Gastroesophageal sphincter (tissue), 4 donors: Measurements from ENCODE around the gene ARMS2. TPM values are rescaled to one million over a fixed set of nuclear protein-coding genes. Genes with fewer than 3 reads are reported as not detected.

Experiments
- ATAC-seq: fragments of 150-250 bp; one replicate; pipeline ENCODE4 v1.9.1; 2016; ENCODE audit warnings: mild to moderate bottlenecking, moderate library complexity
- H3K27ac ChIP-seq, 4 donors: fragments of 200-600 bp; sonication (generic) in 3 of 4; 1 replicate in 3 of 4; 2 replicates in 1 of 4; pipeline ENCODE4 v1.5.1; 2016 to 2019
- H3K27me3 ChIP-seq: fragments of 200-600 bp; sonication (generic); one replicate; pipeline ENCODE4 v1.5.1; 2019
- H3K36me3 ChIP-seq, 2 donors: fragments of 200-600 bp; sonication (generic); one replicate each; pipeline ENCODE4 v1.5.1; 2019; ENCODE audit warnings: control low read depth in 1 of 2
- H3K4me1 ChIP-seq, 3 donors: fragments of 200-600 bp; sonication (generic); 1 replicate in 2 of 3; 2 replicates in 1 of 3; pipeline ENCODE4 v1.5.1; 2016 to 2019; ENCODE audit warnings: control low read depth in 2 of 3
- H3K4me3 ChIP-seq, 2 donors: fragments of 200-600 bp; sonication (generic); one replicate each; pipeline ENCODE4 v1.5.1; 2019; ENCODE audit warnings: mild to moderate bottlenecking in 1 of 2, moderate library complexity in 1 of 2
- H3K9me3 ChIP-seq, 3 donors: fragments of 200-600 bp; sonication (generic); one replicate each; pipeline ENCODE4 v1.5.1; 2017 to 2019; ENCODE audit warnings: control low read depth in 2 of 3
- EP300 ChIP-seq: sonication (generic); formaldehyde crosslinking; IDR thresholded peaks from one replicate; pipeline ENCODE4 v1.6.1; 2017; ENCODE audit warnings: antibody characterized with exemption, mild to moderate bottlenecking
- POLR2A ChIP-seq, 2 donors: fragments of 450-650 bp; IDR thresholded peaks; one replicate each; pipeline ENCODE4 v1.6.1; 2017; ENCODE audit warnings: antibody characterized with exemption in 2 of 2, mild to moderate bottlenecking in 2 of 2, moderate library complexity in 1 of 2
- POLR2AphosphoS5 ChIP-seq: sonication (generic); formaldehyde crosslinking; IDR thresholded peaks from one replicate; pipeline ENCODE4 v1.6.1; 2017; ENCODE audit warnings: antibody characterized with exemption
- WGBS, 2 donors: methylation state at CpG; one replicate each; pipeline ENCODE4 v1.1.5; 2018; ENCODE audit warnings: low coverage in 1 of 2; 5-methylcytosine and 5-hydroxymethylcytosine counted together
- total RNA-seq, 4 donors: library from RNA; depleted of rRNA; stranded (reverse); fragments of >200 nt; gene quantifications; one replicate each; pipeline ENCODE4 v1.1.0, GENCODE V29; 2016
- TF ChIP-seq, protein P1 (sequence below), 4 experiments: fragments of 200-600 bp in 2 of 4; fragments of 450-650 bp in 2 of 4; sonication (generic) in 1 of 4; IDR thresholded peaks; one replicate each; pipeline ENCODE4 v1.5.1; 2017 to 2019; ENCODE audit warnings: antibody characterized with exemption in 4 of 4, mild to moderate bottlenecking in 2 of 4, moderate library complexity in 2 of 4

ARMS2 gene
- total RNA-seq, 4 donors from 2014 or later = not detected

DNA sequence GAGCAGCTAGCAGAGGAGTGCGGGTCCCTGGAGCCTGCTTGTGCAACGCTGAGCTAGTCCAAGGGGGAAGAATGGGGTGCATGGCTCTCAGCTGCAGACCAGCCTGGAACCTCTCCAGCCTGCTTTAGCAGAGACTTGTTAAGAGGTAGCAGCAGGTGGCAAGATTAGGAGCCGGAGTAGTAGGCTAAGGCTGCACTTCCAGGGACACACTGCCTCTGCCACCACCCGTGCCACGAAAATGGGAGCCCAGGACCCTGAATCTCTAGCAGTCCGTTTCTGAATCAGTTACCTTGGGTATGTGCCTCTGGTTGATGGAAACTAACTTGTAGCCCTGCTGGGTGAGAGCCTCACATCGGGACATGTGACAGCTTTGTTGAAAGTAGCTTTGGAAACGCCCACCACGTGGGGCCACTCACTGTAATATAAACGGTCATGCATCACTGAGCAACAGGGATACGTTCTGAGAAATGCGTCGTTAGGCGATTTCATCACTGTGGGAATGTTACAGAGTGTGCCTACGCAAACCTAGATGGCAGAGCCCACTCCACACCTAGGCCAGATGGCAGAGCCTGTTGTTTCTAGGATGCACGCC lies 32.8 kb downstream of the ARMS2 start:
- Histone ChIP-seq H3K4me1 (peaks cover 8 to 54% (median 15%) of the 10 kb centered on the region in 3 donors), H3K27ac (peak overlapping the region in 2 of 4 donors; percentile 56 to 73), H3K4me3 (no peak overlapping the region), H3K27me3 (no peaks in the 10 kb centered on the region), H3K9me3 (no peaks in the 10 kb centered on the region), H3K36me3 (peaks cover 0 to 30% of the 10 kb centered on the region in 2 donors)
- TF ChIP-seq, protein P1, sequence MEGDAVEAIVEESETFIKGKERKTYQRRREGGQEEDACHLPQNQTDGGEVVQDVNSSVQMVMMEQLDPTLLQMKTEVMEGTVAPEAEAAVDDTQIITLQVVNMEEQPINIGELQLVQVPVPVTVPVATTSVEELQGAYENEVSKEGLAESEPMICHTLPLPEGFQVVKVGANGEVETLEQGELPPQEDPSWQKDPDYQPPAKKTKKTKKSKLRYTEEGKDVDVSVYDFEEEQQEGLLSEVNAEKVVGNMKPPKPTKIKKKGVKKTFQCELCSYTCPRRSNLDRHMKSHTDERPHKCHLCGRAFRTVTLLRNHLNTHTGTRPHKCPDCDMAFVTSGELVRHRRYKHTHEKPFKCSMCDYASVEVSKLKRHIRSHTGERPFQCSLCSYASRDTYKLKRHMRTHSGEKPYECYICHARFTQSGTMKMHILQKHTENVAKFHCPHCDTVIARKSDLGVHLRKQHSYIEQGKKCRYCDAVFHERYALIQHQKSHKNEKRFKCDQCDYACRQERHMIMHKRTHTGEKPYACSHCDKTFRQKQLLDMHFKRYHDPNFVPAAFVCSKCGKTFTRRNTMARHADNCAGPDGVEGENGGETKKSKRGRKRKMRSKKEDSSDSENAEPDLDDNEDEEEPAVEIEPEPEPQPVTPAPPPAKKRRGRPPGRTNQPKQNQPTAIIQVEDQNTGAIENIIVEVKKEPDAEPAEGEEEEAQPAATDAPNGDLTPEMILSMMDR (IDR thresholded peaks at IDR 0.05) = no peak
- TF ChIP-seq EP300 = peak; percentile 33
- peak; percentile 95 for TF ChIP-seq POLR2AphosphoS5
- TF ChIP-seq POLR2A (IDR thresholded peaks at IDR 0.05) = no peak
- ATAC-seq = peak; percentile 90
- 52 to 66% methylated on average over 8 to 9 of the region's 16 CpGs for WGBS, 2 donors

DNA sequence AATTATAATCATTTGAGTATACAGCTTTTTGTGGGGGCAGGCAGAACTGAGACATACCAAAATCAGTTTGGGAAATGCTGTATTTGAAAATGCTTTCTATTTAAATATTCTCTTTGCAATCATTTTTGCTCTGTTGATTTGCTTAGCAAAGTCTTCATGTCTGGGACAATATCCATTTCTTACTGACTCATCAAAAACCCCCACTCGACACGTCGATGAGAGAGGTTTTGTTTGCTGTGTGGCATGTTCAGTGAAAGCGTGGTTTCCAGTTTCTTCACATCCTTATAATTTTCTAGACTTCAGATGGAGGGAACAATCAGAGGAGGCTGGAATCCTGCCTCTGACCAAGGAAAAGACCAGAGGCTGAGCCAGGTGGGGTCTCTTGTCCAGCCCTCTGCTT lies 35.8 kb downstream of the ARMS2 start:
- Histone ChIP-seq H3K27ac (no peak overlapping the region), H3K4me1 (peaks cover 8 to 77% (median 30%) of the 10 kb centered on the region in 3 donors), H3K27me3 (no peaks in the 10 kb centered on the region), H3K9me3 (no peaks in the 10 kb centered on the region), H3K36me3 (peaks cover 0 to 44% of the 10 kb centered on the region in 2 donors), H3K4me3 (no peak overlapping the region)
- 61 to 62% methylated on average over 3 to 4 of the region's 4 CpGs for WGBS, 2 donors
- TF ChIP-seq, protein P1 (IDR thresholded peaks at IDR 0.05) = no peak
- TF ChIP-seq POLR2A (IDR thresholded peaks at IDR 0.05) (no peak), EP300 (no peak), POLR2AphosphoS5 (no peak)
- no peak for ATAC-seq

DNA sequence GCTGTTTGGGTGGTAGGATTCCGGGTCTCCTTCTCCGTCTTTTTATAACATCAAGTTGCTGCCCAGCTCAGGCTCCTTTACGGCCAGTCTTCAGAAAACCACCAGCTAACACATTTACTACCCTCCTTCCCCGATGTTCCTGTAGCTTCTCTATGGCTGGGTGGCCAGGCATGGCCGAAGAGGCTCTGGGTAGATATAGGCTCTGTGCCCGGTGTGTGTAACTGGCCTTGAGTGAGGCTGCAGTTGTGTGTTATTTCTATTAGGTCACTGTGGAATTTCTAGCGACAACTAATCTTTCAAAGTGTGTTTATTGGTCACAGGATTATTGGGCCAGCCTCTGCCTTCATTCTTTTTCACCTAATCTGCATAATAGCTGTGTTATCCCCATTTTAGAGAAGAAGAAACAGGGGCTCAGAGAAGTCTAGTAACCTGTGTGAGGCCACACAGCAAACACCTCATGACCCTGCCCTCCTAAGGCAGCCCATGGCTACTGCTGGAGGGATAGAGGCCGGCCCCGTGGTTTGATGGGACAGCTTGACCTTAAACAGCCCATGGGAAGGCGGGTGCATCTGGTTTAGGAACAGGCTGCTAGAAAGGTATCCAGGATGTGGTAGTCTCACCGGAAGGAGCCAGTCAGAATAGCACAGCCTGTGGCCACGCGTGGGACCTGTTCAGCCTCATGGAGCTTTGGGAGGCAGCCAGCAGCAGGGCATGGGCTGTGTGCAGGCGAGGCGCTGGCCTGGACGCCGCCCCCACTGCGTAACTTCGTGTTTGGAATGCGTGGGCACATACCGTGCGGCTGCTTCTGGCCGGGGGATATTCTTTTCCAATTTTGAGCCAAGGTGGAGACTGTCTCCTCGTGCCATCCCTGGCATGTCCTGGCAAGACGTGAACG lies 36.6 kb downstream of the ARMS2 start:
- H3K27me3 ChIP-seq = no peaks in the 10 kb centered on the region
- H3K9me3 ChIP-seq = no peaks in the 10 kb centered on the region
- no peak overlapping the region for H3K4me3 ChIP-seq
- no peak for TF ChIP-seq POLR2A (IDR thresholded peaks at IDR 0.05)
- no peak for TF ChIP-seq EP300
- TF ChIP-seq POLR2AphosphoS5 = no peak
- TF ChIP-seq, protein P1 (IDR thresholded peaks at IDR 0.05) = no peak
- ATAC-seq = no peak
- H3K27ac ChIP-seq = peak overlapping the region in 2 of 4 donors; percentile 74 to 75
- peaks cover 4 to 77% (median 27%) of the 10 kb centered on the region in 3 donors for H3K4me1 ChIP-seq
- 87 to 100% methylated on average over 3 to 13 of the region's 26 CpGs for WGBS, 2 donors
- H3K36me3 ChIP-seq = peaks cover 0 to 44% of the 10 kb centered on the region in 2 donors

DNA sequence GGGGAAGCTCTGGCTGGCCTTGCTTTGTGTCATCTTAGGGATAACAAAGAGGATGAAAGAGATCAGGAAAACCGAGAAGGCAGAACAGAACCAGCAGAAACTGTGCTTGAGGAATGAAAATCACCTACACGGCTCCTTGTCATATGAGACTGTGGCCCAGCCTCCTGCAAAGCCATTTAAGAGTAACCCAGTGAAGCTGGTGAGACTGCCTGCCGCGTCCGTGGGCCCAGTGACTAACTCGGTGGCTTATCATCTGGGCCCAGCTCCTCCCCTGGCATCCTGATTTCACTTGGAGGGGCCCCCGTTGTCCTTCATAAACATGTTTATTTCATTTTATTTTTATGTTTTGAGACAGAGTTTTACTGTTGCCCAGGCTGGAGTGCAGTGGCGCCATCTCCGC lies 37.6 kb downstream of the ARMS2 start:
- peaks cover 0 to 44% of the 10 kb centered on the region in 2 donors for H3K36me3 ChIP-seq

More for the DNA sequence above, 37.6 kb downstream of the ARMS2 start:
- Histone ChIP-seq H3K4me1 (peaks cover 0 to 75% (median 22%) of the 10 kb centered on the region in 3 donors), H3K27me3 (no peaks in the 10 kb centered on the region), H3K27ac (peak overlapping the region in 2 of 4 donors; percentile 74 to 75), H3K9me3 (no peaks in the 10 kb centered on the region), H3K4me3 (no peak overlapping the region)
- no peak for ATAC-seq
- TF ChIP-seq, protein P1 (IDR thresholded peaks at IDR 0.05) = no peak
- TF ChIP-seq EP300 (no peak), POLR2A (IDR thresholded peaks at IDR 0.05) (no peak), POLR2AphosphoS5 (no peak)
- whole genome bisulfite sequencing, 2 donors = 74% methylated on average over 6 of the region's 9 CpGs; no CpG with 5 or more reads in 1 of the 2 donors
